Prostate gland (tissue), 2 donors: ENCODE data around the gene DHX58. TPM values are rescaled to one million over a fixed set of nuclear protein-coding genes. Genes with fewer than 3 reads are reported as not detected.

Source experiments
- DNase-seq: peaks from one replicate; pipeline ENCODE4 v3.0.0-alpha.2; 2019; ENCODE audit warnings: low spot score
- H3K27ac ChIP-seq, 2 donors: fragments of 200-600 bp; sonication (generic); 2 replicates each; pipeline ENCODE4 v1.5.1; 2017 to 2019
- H3K27me3 ChIP-seq: fragments of 200-600 bp; sonication (generic); replicated peaks from 2 replicates; pipeline ENCODE4 v1.5.1; 2019; ENCODE audit not compliant: insufficient read depth
- H3K36me3 ChIP-seq, 2 donors: fragments of 200-600 bp; sonication (generic); 1 replicate in 1 of 2; 2 replicates in 1 of 2; pipeline versions ENCODE4 v1.5.1 to v1.8.1; 2017 to 2019
- H3K4me1 ChIP-seq: fragments of 200-600 bp; sonication (generic); replicated peaks from 2 replicates; pipeline ENCODE4 v1.5.1; 2019
- H3K4me3 ChIP-seq, 2 donors: fragments of 200-600 bp; sonication (generic); 2 replicates each; pipeline ENCODE4 v1.5.1; 2017 to 2019
- H3K9me3 ChIP-seq: fragments of 200-600 bp; sonication (generic); 2 replicates; pipeline ENCODE4 v1.5.1; 2017
- CTCF ChIP-seq, 4 experiments: fragments of 200-600 bp in 2 of 4; fragments of 450-650 bp in 2 of 4; sonication (generic) in 2 of 4; IDR thresholded peaks; 1 replicate in 3 of 4; 2 replicates in 1 of 4; pipeline ENCODE4 v1.5.1; 2016 to 2019; ENCODE audit warnings: antibody characterized with exemption in 4 of 4, mild to moderate bottlenecking in 2 of 4, moderate library complexity in 2 of 4
- POLR2A ChIP-seq: fragments of 450-650 bp; IDR thresholded peaks from one replicate; pipeline ENCODE4 v1.6.1; 2016; ENCODE audit warnings: antibody characterized with exemption, mild to moderate bottlenecking
- POLR2AphosphoS5 ChIP-seq: sonication (generic); formaldehyde crosslinking; IDR thresholded peaks from one replicate; pipeline ENCODE4 v1.6.1; 2017; ENCODE audit warnings: antibody characterized with exemption
- WGBS: methylation state at CpG from one replicate; pipeline ENCODE4 v1.1.5; 2018; 5-methylcytosine and 5-hydroxymethylcytosine counted together
- intact Hi-C: fragments of 100-400 bp; cut with DNase I; formaldehyde crosslinking; loops from one replicate; pipeline ENCODE4 v1.14.2; 2022
- total RNA-seq, 2 donors: library from RNA; depleted of rRNA; stranded (reverse); fragments of >200 nt; gene quantifications; one replicate each; pipeline ENCODE4 v1.1.0, GENCODE V29; 2016

The DHX58 gene
- total RNA-seq, 2 donors from 2014 or later = 26.7 to 38.6 TPM

DNA sequence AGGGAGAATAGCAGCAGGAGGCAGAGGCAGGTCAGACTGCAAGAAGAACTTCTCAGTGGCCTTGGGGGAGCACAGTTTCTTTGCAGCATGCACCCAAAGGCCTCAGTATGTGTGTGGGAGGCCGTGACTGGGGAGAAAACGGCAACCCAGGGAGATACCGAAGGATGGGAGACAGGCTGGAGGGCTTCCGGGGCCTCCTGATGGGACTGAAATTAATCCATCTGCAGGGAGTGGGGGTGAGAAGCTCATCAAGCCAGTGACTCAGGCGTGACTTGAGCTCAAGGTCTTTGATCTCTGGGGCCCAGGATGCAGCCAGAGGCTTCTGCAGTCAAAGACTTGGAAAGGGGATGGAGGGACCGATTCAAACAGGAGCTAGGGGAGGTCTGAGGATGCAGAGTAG lies 57.0 kb downstream of the DHX58 start:
- Histone ChIP-seq H3K9me3 (no peaks in the 10 kb centered on the region), H3K4me1 (no peaks in the 10 kb centered on the region), H3K36me3 (no peaks in the 10 kb centered on the region), H3K27me3 (no peaks in the 10 kb centered on the region), H3K4me3 (no peak overlapping the region), H3K27ac (no peak overlapping the region)
- intact Hi-C loops = no loop called here
- 44% methylated on average over 6 of the region's 6 CpGs for WGBS
- TF ChIP-seq POLR2AphosphoS5 (no peak), POLR2A (no peak), CTCF (IDR thresholded peaks at IDR 0.05) (no peak)
- DNase-seq = no peak

GRCh38 chr17:42055027-42055426 lies 57.5 kb downstream of the DHX58 start:
- TF ChIP-seq CTCF (IDR thresholded peaks at IDR 0.05) (no peak), POLR2AphosphoS5 (no peak), POLR2A (no peak)
- Histone ChIP-seq H3K9me3 (no peaks in the 10 kb centered on the region), H3K4me1 (no peaks in the 10 kb centered on the region), H3K27ac (no peak overlapping the region), H3K27me3 (no peaks in the 10 kb centered on the region), H3K4me3 (no peak overlapping the region), H3K36me3 (no peaks in the 10 kb centered on the region)
- 17% methylated on average over 3 of the region's 3 CpGs for WGBS
- intact Hi-C loops = no loop called here
- no peak for DNase-seq

DNA sequence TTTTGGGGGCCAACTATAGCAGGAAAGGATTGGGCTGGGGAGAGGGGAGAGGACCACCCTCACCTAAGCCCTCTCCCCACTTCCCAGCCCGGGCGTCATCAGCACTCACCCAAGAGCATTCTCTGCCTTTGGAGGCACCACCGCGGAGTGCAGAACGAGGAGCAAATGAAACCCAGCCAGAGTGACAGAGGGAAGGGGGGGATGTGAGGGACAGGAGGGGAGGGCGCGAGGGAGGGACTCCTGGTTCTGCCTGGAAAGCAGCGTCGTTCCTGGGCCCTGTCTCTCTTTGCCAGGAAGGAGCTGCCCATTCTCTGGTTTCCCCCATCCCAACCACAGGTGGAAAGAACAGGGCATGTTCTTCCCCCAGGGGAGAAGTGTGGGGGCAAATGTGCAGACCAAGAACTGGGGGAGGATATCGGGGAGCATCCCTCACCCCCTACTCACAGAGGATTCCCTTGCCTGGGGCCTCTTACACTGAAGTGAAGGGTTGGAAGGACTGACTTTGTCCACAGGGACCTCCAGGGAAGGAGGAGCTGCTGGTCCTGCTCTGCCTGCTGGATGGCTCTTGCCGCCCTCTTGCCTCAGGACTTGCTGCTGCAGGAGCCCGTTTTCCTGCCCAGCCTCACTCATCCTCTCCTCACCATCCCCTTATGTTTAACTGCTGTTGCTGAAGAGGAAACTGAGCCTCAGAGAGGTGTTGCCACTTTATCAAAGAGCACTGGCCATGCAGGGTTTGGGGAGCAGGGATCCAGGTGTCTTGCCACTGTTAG lies 58.6 kb downstream of the DHX58 start:
- no peaks in the 10 kb centered on the region for H3K36me3 ChIP-seq
- intact Hi-C loops = no loop called here
- WGBS = 20% methylated on average over 12 of the region's 12 CpGs
- H3K27ac ChIP-seq = no peak overlapping the region
- no peaks in the 10 kb centered on the region for H3K27me3 ChIP-seq
- H3K4me3 ChIP-seq = no peak overlapping the region
- TF ChIP-seq POLR2AphosphoS5 = no peak
- no peak for TF ChIP-seq POLR2A
- TF ChIP-seq CTCF (IDR thresholded peaks at IDR 0.05) = no peak
- H3K4me1 ChIP-seq = no peaks in the 10 kb centered on the region
- H3K9me3 ChIP-seq = no peaks in the 10 kb centered on the region
- DNase-seq = no peak

DNA sequence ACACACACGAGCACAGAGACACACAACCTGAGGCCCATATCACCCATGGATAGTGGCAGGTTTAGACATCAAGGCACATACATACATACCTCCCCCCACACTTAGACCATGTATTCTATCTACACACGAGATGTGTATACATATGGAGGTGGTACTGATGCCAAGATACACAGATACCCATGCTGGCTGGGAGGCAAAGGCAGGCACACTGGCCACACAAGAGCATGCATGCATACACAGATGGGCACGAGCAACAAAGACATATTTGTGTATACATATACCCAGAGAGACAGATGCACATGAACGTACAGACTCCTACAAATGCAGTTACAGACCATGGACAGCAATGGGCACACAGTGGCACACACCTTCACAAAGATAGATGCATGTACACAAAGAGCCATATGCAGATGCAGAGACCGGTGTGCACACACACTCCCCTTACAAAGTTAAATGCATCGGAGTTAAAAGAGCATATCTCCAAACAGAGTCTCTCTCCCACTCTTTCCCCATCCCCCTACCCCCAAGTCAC lies 60.1 kb downstream of the DHX58 start:
- Histone ChIP-seq H3K9me3 (no peaks in the 10 kb centered on the region), H3K4me1 (no peaks in the 10 kb centered on the region), H3K27ac (no peak overlapping the region), H3K36me3 (no peaks in the 10 kb centered on the region), H3K27me3 (no peaks in the 10 kb centered on the region), H3K4me3 (no peak overlapping the region)
- WGBS = 64% methylated on average over 6 of the region's 6 CpGs
- TF ChIP-seq CTCF (IDR thresholded peaks at IDR 0.05) = no peak
- TF ChIP-seq POLR2AphosphoS5 = no peak
- no peak for TF ChIP-seq POLR2A
- no peak for DNase-seq
- intact Hi-C loops = no loop called here

GRCh38 chr17:42051645-42052044 lies 60.9 kb downstream of the DHX58 start:
- Histone ChIP-seq H3K27ac (no peak overlapping the region), H3K36me3 (no peaks in the 10 kb centered on the region), H3K27me3 (no peaks in the 10 kb centered on the region), H3K4me3 (no peak overlapping the region), H3K9me3 (no peaks in the 10 kb centered on the region), H3K4me1 (no peaks in the 10 kb centered on the region)
- TF ChIP-seq CTCF (IDR thresholded peaks at IDR 0.05) = no peak
- no peak for TF ChIP-seq POLR2A
- no peak for TF ChIP-seq POLR2AphosphoS5
- intact Hi-C loops = no loop called here
- 87% methylated on average over 7 of the region's 7 CpGs for WGBS
- no peak for DNase-seq
